ENCODE measurements around the gene RFC4.

DNA sequence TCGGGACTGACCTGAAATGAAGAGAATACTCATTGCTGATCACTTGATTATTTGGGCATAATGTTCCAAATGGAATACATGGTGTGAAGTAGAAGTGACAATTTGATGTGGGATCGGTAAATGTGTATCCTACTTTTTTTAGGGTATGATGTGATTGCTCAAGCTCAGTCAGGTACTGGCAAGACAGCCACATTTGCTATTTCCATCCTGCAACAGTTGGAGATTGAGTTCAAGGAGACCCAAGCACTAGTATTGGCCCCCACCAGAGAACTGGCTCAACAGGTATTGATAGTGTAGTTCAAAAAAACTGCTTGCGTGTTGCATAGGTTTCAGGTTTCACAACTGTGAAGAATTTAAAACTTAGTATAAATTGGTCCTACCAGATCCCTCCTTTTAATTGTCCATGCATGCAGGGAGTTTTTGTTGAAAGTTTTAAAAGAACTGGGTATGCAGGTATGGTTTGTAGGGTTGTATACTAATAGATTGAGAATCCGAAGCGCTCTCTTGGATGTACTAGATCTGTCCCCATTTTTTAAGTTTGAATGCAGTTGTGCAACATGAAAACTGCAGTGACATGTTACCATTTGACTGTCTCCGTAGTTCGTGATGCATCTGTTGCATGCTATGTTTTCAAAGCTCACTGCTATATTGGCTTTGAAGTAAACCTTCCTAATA, 21.3 kb downstream of the RFC4 start:
- no peak for TF ChIP-seq CTCF (IDR thresholded peaks at IDR 0.05)
- no peak for TF ChIP-seq POLR2A (IDR thresholded peaks at IDR 0.05)

Data from transverse colon (tissue), 3 donors.